ENCODE measurements around the gene SLAMF8.

SLAMF8 gene

DNA sequence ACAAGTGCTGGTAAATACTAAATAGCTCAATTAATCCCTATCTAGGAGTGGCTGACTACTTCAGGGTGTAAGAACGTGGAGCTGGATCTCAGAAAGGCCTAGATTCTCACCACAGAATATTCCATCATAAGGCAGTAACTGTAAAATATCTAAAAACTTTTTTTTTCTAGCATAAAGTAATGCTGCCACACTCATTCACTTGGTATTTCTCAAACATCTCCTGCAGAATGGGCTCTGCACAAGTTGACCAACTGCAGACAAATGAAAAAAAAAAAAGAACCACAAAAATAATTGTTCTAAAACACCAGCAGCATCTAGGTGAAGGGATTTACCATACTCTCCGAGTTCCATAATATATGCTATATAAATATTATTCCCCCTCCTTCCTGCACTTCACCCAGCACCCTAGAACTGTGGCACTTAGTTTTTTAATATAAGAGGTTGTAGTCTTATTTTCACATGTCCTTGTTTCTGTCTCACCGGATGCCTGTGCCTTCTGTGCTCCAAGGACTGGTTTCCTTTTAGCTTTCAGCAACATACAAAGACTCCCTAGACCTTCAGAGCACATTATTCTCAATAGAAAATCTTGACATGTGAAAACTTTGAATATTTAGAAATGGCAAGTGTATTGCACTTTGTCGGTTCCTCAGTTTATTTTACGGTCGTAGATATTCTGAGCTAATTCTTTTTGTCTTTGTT lies 26.9 kb downstream of the SLAMF8 start:
- TF ChIP-seq POLR2A (IDR thresholded peaks at IDR 0.05; ENCODE audit: low read depth, low read length) (no peak), POLR2AphosphoS5 (IDR thresholded peaks at IDR 0.05; ENCODE audit: low read depth, low read length) (no peak), TAF1 (IDR thresholded peaks at IDR 0.05; ENCODE audit: borderline replicate concordance, low read depth, low read length) (no peak)
- no peak for FAIRE-seq
- DNase-seq (ENCODE audit: insufficient read length): no peak

DNA sequence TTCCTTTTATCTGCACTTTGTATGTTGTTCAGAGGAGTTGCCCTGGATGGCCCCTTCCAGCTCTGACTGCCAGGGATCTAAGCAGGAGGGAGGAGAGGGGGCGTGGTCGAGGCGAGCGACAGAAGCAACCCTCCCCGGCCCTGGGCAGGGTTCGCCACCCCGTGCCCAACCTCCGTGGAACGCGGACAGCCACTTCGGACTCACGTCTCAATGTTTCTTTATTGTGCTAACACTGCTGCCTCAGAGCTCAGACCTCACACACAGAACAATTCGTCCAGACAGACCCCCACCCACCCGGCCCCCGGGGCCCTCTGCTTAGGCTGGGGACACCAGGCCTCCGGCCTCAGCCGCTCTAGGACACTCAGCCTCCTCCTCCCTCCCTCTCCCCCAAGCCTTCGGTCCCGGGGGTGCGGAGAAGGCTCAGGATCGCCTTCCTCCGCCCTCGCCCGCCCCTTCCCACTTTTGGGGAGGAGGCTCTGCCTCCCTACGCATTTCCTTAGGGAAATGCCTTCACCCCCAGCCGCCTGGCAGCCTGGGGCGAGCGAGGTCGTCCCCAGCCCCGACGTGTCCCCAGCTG lies 27.5 kb downstream of the SLAMF8 start:
- FAIRE-seq (no peak), DNase-seq (ENCODE audit: insufficient read length) (no peak)
- TF ChIP-seq TAF1 (IDR thresholded peaks at IDR 0.05; ENCODE audit: borderline replicate concordance, low read depth, low read length): no peak
- TF ChIP-seq POLR2AphosphoS5 (IDR thresholded peaks at IDR 0.05; ENCODE audit: low read depth, low read length): no peak
- TF ChIP-seq POLR2A (IDR thresholded peaks at IDR 0.05; ENCODE audit: low read depth, low read length): no peak

DNA sequence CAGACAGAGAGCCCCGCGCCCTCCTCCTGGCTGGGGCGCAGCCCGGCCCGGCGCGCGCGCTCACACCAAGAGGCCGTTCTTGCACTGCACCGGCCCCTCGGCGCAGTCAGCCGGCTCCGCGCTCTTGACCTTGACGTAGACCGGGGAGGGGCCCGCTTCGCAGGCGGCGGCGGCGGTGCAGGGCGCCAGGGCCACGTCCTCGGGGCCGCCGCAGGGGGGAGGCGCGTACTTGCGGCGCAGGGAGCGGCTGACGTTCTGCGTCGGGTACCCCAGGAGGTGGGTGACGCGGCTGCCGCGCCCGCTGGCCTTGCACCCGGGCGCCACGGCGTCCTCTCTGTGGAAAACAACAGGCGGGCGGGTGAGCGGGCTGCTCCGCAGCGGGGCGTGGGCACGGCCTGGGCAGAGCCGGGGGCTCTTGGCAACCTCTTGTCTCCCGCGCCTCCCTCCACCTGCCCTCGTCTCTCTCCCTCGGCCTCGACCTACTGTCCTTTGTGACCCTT lies 28.1 kb downstream of the SLAMF8 start:
- TF ChIP-seq POLR2A (IDR thresholded peaks at IDR 0.05; ENCODE audit: low read depth, low read length): no peak
- TF ChIP-seq TAF1 (IDR thresholded peaks at IDR 0.05; ENCODE audit: borderline replicate concordance, low read depth, low read length): no peak
- no peak for TF ChIP-seq POLR2AphosphoS5 (IDR thresholded peaks at IDR 0.05; ENCODE audit: low read depth, low read length)
- DNase-seq (ENCODE audit: insufficient read length) (no peak), FAIRE-seq (no peak)

DNA sequence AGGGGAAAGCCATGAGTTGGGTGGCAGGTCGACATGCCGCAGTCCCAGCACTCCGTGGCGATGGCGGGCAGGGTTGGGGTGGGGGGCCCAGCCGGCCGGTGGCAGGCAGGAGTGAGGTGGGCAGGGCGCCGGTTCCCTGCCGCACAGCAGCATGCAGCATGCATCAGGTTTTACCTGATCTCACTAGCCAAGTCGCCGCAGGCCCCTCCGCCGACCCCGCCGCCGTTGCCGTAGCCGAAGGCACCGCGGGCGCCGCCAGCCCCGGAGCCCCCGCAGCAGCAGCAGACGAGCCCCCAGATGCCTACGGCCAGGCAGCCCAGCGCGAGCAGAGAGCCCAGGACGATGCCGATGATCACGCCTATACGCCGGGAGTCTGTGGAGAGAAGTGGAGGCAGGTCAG lies 29.0 kb downstream of the SLAMF8 start:
- no peak for TF ChIP-seq TAF1 (IDR thresholded peaks at IDR 0.05; ENCODE audit: borderline replicate concordance, low read depth, low read length)
- TF ChIP-seq POLR2AphosphoS5 (IDR thresholded peaks at IDR 0.05; ENCODE audit: low read depth, low read length): no peak
- no peak for TF ChIP-seq POLR2A (IDR thresholded peaks at IDR 0.05; ENCODE audit: low read depth, low read length)
- no peak for DNase-seq (ENCODE audit: insufficient read length)
- FAIRE-seq: no peak

DNA sequence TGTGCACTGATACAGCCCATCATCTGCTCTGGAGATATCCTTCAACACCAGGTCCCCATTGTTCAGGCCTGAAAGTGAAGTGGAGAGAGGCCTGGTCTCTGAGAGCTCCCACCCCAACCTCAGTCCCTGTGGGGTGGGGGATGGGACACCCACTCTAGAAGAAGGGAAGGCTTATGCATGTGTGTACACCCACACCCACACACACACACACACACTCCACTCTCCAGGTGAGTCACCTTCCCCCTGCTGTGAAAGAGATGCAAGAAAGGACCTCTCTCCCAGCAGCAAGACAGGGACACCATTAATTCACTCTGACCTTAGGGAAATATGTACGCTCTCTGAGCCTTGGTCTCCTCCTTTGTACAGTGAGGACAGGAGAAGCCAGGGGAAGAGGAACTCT lies 29.9 kb downstream of the SLAMF8 start:
- TF ChIP-seq POLR2AphosphoS5 (IDR thresholded peaks at IDR 0.05; ENCODE audit: low read depth, low read length): no peak
- no peak for TF ChIP-seq TAF1 (IDR thresholded peaks at IDR 0.05; ENCODE audit: borderline replicate concordance, low read depth, low read length)
- TF ChIP-seq POLR2A (IDR thresholded peaks at IDR 0.05; ENCODE audit: low read depth, low read length): no peak
- DNase-seq (ENCODE audit: insufficient read length) (no peak), FAIRE-seq (no peak)

DNA sequence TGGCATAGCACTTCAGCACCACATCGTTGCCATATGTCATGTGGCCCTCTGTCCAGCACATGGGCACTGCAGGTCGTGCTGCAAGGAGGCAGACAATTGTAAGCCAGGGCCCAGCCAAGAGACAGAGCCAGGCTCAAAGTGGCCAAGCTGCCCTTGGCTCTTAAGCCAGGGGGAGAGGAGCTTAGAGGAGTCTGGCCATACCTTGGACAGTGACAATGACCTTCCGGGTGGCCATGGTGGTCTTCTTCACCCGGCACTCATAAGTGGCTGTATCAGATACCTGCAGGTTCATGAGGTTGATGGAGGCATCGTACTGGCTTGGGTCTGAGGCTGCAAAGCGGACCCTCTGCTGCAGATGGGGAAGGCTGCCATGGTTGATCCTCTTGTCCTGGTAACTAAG lies 31.2 kb downstream of the SLAMF8 start:
- no peak for FAIRE-seq

DNA sequence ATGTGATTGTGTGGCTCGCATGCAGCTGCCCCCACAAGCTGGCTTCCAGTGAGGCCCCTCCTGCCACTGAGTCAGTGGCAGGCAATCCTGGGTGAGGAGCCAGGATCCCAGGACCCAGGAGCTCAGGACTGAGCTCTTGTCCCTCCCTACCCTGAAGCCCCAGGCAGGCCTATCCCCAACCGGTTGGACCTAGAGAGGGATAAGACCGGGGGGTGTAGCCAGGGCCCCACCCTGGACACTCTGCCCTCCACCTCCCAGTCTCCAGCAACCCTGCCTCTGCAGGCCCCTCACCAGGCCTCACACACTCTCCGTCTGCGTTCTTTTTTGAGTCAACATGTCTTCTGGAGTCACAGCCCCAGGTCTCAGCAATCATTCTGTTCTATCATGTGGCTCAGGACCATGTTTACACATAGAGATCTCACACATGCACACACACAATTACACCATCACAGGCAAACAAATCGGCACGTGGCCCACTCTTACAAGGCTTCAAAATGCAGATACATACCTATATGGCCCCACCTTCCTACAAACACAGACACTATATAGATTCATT lies 33.2 kb downstream of the SLAMF8 start:
- DNase-seq (ENCODE audit: insufficient read length) (no peak), FAIRE-seq (no peak)
- no peak for TF ChIP-seq TAF1 (IDR thresholded peaks at IDR 0.05; ENCODE audit: borderline replicate concordance, low read depth, low read length)
- no peak for TF ChIP-seq POLR2AphosphoS5 (IDR thresholded peaks at IDR 0.05; ENCODE audit: low read depth, low read length)
- TF ChIP-seq POLR2A (IDR thresholded peaks at IDR 0.05; ENCODE audit: low read depth, low read length): no peak

More for the DNA sequence above, 31.2 kb downstream of the SLAMF8 start:
- TF ChIP-seq POLR2A (IDR thresholded peaks at IDR 0.05; ENCODE audit: low read depth, low read length) (no peak), POLR2AphosphoS5 (IDR thresholded peaks at IDR 0.05; ENCODE audit: low read depth, low read length) (no peak), TAF1 (IDR thresholded peaks at IDR 0.05; ENCODE audit: borderline replicate concordance, low read depth, low read length) (no peak)
- no peak for DNase-seq (ENCODE audit: insufficient read length)

DNA sequence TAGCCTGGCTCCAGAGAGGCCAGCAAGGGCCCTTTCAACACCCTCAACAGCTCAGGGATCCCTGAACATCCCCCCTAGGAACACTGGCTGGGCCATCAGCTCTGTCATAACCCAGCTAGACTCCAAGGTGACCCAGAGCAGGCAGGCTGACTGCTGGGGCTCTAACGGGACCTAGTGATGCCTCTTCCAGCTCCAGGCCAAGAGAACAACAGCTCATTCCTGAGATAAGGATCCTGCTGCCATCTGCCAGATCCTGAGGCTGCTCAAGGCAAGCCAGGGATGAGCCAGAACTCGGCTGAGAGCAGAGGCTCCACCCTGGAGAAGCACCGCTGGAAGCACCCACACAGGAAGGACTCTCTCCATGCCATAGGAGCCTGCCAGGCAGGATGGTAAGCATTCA lies 33.8 kb downstream of the SLAMF8 start:
- TF ChIP-seq POLR2AphosphoS5 (IDR thresholded peaks at IDR 0.05; ENCODE audit: low read depth, low read length) (no peak), TAF1 (IDR thresholded peaks at IDR 0.05; ENCODE audit: borderline replicate concordance, low read depth, low read length) (no peak), POLR2A (IDR thresholded peaks at IDR 0.05; ENCODE audit: low read depth, low read length) (no peak)
- no peak for DNase-seq (ENCODE audit: insufficient read length)
- no peak for FAIRE-seq

DNA sequence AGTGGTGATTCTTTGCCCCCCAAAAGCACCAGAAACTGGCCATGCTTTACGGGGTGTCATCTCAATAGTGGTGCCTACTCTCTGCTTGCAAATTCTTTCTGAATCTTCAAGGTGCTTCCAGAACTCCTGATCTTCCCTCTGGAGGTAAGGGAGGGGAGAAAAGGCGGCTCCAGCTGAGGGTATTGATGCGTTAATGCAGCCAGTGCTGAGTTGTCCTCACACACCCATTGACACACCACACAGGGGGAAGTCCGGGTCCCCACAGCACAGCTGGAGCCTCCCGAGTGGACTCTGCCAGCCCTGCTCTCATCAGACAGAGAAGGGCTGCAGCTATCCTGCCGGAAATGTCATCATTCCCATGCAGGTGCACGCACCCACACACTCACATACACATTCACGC lies 34.5 kb downstream of the SLAMF8 start:
- no peak for FAIRE-seq

DNA sequence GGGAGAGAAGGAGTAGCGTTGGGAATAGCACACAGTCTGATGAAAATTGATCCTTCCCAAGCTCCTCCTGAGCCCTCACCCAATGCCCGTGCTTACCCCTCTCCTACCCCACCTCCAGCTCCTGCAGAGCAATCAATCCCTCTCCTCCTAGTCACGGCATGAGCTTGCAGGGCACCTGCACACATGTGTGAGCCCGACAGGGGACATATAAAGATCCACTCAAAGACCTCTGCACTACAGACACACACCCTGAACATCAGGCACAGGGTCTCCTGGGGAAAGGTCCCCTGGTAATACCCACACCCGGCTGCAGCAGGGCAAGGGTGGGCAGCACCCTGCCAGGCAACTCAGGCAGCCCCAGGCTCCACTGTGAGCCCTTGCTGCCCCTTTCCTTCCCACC lies 35.4 kb downstream of the SLAMF8 start:
- DNase-seq (ENCODE audit: insufficient read length): no peak
- no peak for FAIRE-seq
- TF ChIP-seq POLR2AphosphoS5 (IDR thresholded peaks at IDR 0.05; ENCODE audit: low read depth, low read length): no peak
- TF ChIP-seq TAF1 (IDR thresholded peaks at IDR 0.05; ENCODE audit: borderline replicate concordance, low read depth, low read length): no peak
- no peak for TF ChIP-seq POLR2A (IDR thresholded peaks at IDR 0.05; ENCODE audit: low read depth, low read length)

More for the DNA sequence above, 34.5 kb downstream of the SLAMF8 start:
- DNase-seq (ENCODE audit: insufficient read length): no peak
- TF ChIP-seq POLR2A (IDR thresholded peaks at IDR 0.05; ENCODE audit: low read depth, low read length) (no peak), TAF1 (IDR thresholded peaks at IDR 0.05; ENCODE audit: borderline replicate concordance, low read depth, low read length) (no peak), POLR2AphosphoS5 (IDR thresholded peaks at IDR 0.05; ENCODE audit: low read depth, low read length) (no peak)

DNA sequence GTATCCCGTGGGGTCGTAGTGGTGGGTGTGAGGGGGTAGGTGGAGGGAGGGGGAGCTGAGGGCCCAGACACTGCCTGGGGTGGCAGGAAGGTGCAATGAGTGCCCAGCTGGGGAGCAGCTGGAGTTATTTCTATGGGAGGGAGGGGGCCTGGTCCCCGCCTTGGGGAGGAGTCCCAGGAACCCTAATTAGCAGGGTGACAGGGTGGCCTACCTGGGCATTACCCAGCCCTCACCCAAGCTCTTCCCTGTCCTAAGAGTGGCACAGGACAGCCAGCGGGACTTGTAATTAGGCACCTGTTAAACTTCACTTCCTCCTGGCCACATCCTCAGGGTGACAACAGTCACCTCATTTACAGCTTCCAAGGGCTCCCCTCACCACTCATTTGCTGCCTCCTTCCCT lies 35.9 kb downstream of the SLAMF8 start, which contains the start of gene VSIG8:
Gene VSIG8 (minus strand): TSS at position 101 of the 400 bp plus-strand sequence. CDS start 136 bp downstream, outside the sequence.
- DNase-seq (ENCODE audit: insufficient read length) (no peak), FAIRE-seq (no peak)
- TF ChIP-seq TAF1 (IDR thresholded peaks at IDR 0.05; ENCODE audit: borderline replicate concordance, low read depth, low read length) (no peak), POLR2AphosphoS5 (IDR thresholded peaks at IDR 0.05; ENCODE audit: low read depth, low read length) (no peak), POLR2A (IDR thresholded peaks at IDR 0.05; ENCODE audit: low read depth, low read length) (no peak)

All from GM12892 (cell line).